ENCODE measurements around the gene DSG3.

GRCh38 chr18:31439807-31440325, 7.7 kb upstream of the DSG3 start:
- no peak for TF ChIP-seq POLR2A (IDR thresholded peaks at IDR 0.05; ENCODE audit: low read length)
- TF ChIP-seq GATA1 (IDR thresholded peaks at IDR 0.05; ENCODE audit: low read depth, low read length) = no peak
